MM.1S (cell line): ENCODE measurements around the gene DHRS7B.

Source experiments
- CTCF ChIP-seq: fragments of 300-600 bp; sonication (generic); IDR thresholded peaks from 2 replicates; pipeline ENCODE4 v1.5.1; 2016; ENCODE audit warnings: antibody characterized with exemption, low read length, mixed read lengths
- EZH2 ChIP-seq: fragments of 300-600 bp; sonication (generic); optimal IDR thresholded peaks from 2 replicates; pipeline ENCODE3; 2017; ENCODE audit warnings: low read depth, mild to moderate bottlenecking, antibody characterized with exemption, low read length, mixed read lengths
- EZH2phosphoT487 ChIP-seq: fragments of 300-600 bp; sonication (generic); IDR thresholded peaks from 2 replicates; pipeline ENCODE4 v1.6.1; 2018; ENCODE audit warnings: antibody characterized with exemption, low read length

GRCh38 chr17:21146362-21147015, 19.7 kb downstream of the DHRS7B start:
- TF ChIP-seq CTCF (no peak), EZH2phosphoT487 (no peak), EZH2 (no peak)
